Activated CD4-positive, alpha-beta T cell treated with anti-CD3 and anti-CD28 coated beads for 36 hours (primary cell): ENCODE data around the gene SMLR1. TPM values are rescaled to one million over a fixed set of nuclear protein-coding genes. Genes with fewer than 3 reads are reported as not detected.

Experiments used
- ATAC-seq: fragments of 200-7000 bp; cut with Tn5 transposase; one replicate; pipeline ENCODE4 v1.10.0; 2021; ENCODE audit warnings: mild to moderate bottlenecking, moderate library complexity
- CTCF ChIA-PET: fragments of 350-600 bp; sonication (Branson Sonifier 250); formaldehyde crosslinking; loops from one replicate; lab custom pipeline; 2021; ENCODE audit warnings: antibody characterized with exemption; lab: Charles Lee
- POLR2A ChIA-PET: fragments of 350-600 bp; sonication (Branson Sonifier 250); formaldehyde crosslinking; loops from one replicate; lab custom pipeline; 2021; ENCODE audit warnings: antibody characterized with exemption, inconsistent platforms; lab: Charles Lee
- DNase-seq: peaks from one replicate; pipeline ENCODE4 v3.0.0-alpha.2; 2020
- H3K27ac Mint-ChIP-seq: one replicate; pipeline ENCODE4 v1.8.0; 2021; ENCODE audit warnings: mixed read lengths
- H3K27me3 Mint-ChIP-seq: one replicate; pipeline ENCODE4 v1.8.0; 2021; ENCODE audit warnings: mixed read lengths
- H3K36me3 Mint-ChIP-seq: one replicate; pipeline ENCODE4 v1.8.0; 2021; ENCODE audit warnings: low read depth, mixed read lengths
- H3K4me1 Mint-ChIP-seq: one replicate; pipeline ENCODE4 v1.8.0; 2021; ENCODE audit warnings: mixed read lengths
- H3K4me3 Mint-ChIP-seq: one replicate; pipeline ENCODE4 v1.8.0; 2021; ENCODE audit warnings: mild to moderate bottlenecking, moderate library complexity, mixed read lengths
- H3K9me3 Mint-ChIP-seq: one replicate; pipeline ENCODE4 v1.8.0; 2021; ENCODE audit warnings: low read depth, mixed read lengths
- intact Hi-C, 2 experiments: fragments of 100-400 bp; cut with DNase I in 1 of 2; cut with micrococcal nuclease in 1 of 2; formaldehyde crosslinking; loops; one replicate each; pipeline versions ENCODE4 v1.14.2 to v1.15.1; 2022 to 2024; cut with DNase I, micrococcal nuclease
- total RNA-seq, 2 experiments: library from RNA; stranded (reverse); gene quantifications; one replicate each; pipeline ENCODE4 v1.2.3, GENCODE V29; 2021

The SMLR1 gene
- total RNA-seq, 2 experiments from 2014 or later: not detected

- no peak for DNase-seq
- Mint-ChIP-seq H3K36me3 (no peaks in the 10 kb centered on the region), H3K4me1 (no peaks in the 10 kb centered on the region), H3K4me3 (no peak overlapping the region), H3K9me3 (no peaks in the 10 kb centered on the region), H3K27me3 (no peaks in the 10 kb centered on the region), H3K27ac (no peak overlapping the region)
- no peak for ATAC-seq
- ChIA-PET POLR2A (no interaction called here), CTCF (no interaction called here)
- intact Hi-C loops: loop anchor here (5.0 to 10.0 kb wide), 3 partner anchors 144 to 796 kb away; no protein-coding TSS in a partner anchor
These were observed 14.0 kb downstream of the SMLR1 start for GRCh38 chr6:130841128-130841728.

- ChIA-PET POLR2A (no interaction called here), CTCF (interaction anchor here (0.7 to 1.6 kb wide), 9 partner anchors 8 to 768 kb away, joined by 3 to 7 read pairs (median 4); no protein-coding TSS in a partner anchor)
- Mint-ChIP-seq H3K27me3 (no peaks in the 10 kb centered on the region), H3K27ac (no peak overlapping the region), H3K4me1 (peaks cover 2% of the 10 kb centered on the region), H3K36me3 (no peaks in the 10 kb centered on the region), H3K4me3 (no peak overlapping the region), H3K9me3 (no peaks in the 10 kb centered on the region)
- intact Hi-C loops: loop anchor here (1.0 to 10.0 kb wide), 5 partner anchors 146 to 799 kb away; no protein-coding TSS in a partner anchor
- ATAC-seq: peak; percentile 60
- DNase-seq: no peak
These were observed 16.5 kb downstream of the SMLR1 start for GRCh38 chr6:130843575-130844320.

DNA sequence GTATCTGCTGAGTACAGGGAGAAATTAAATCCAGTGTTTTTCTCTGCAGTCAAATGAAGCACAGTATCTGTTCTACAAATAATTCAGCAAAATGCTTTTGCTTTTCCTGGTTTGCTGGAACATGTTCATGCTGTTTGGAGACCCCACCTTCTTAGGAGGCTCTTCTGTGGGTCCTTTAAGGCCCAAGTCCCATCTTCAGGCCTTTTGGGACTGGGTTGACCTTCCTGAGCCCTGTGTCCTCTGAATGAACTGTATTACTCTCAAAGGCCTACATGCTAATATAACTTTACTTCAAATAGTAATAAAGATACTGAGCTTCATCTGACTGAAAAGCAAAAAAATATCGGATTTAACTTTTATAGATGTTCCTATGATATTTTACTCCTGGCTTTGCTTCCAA is 19.3 kb downstream of the SMLR1 start:
- H3K4me3 Mint-ChIP-seq: no peak overlapping the region

GRCh38 chr6:130847001-130847910 is 20.1 kb downstream of the SMLR1 start:
- Mint-ChIP-seq H3K4me3 (no peak overlapping the region), H3K36me3 (no peaks in the 10 kb centered on the region), H3K27ac (no peak overlapping the region), H3K27me3 (no peaks in the 10 kb centered on the region), H3K4me1 (peaks cover 3% of the 10 kb centered on the region), H3K9me3 (no peaks in the 10 kb centered on the region)
- ChIA-PET POLR2A (no interaction called here), CTCF (interaction anchor here (0.7 to 1.1 kb wide), 2 partner anchors 149 to 462 kb away, joined by 3 read pairs; no protein-coding TSS in a partner anchor)
- ATAC-seq (no peak), DNase-seq (no peak)
- intact Hi-C loops: loop anchor here in 1 of 2 experiments (10.0 kb wide), 2 partner anchors 772 to 802 kb away; no protein-coding TSS in a partner anchor

More for the DNA sequence above, 19.3 kb downstream of the SMLR1 start:
- peaks cover 3% of the 10 kb centered on the region for H3K4me1 Mint-ChIP-seq
- CTCF ChIA-PET: no interaction called here
- intact Hi-C loops: loop anchor here in 1 of 2 experiments (10.0 kb wide), 2 partner anchors 772 to 802 kb away; no protein-coding TSS in a partner anchor
- no peaks in the 10 kb centered on the region for H3K36me3 Mint-ChIP-seq
- no peak for DNase-seq
- no peaks in the 10 kb centered on the region for H3K9me3 Mint-ChIP-seq
- no peak for ATAC-seq
- POLR2A ChIA-PET: no interaction called here
- no peak overlapping the region for H3K27ac Mint-ChIP-seq
- H3K27me3 Mint-ChIP-seq: no peaks in the 10 kb centered on the region

- DNase-seq (peak; percentile 63), ATAC-seq (peak; percentile 100)
- no peaks in the 10 kb centered on the region for H3K27me3 Mint-ChIP-seq
- no peaks in the 10 kb centered on the region for H3K36me3 Mint-ChIP-seq
- H3K4me1 Mint-ChIP-seq: peaks cover 3% of the 10 kb centered on the region
- ChIA-PET POLR2A (no interaction called here), CTCF (no interaction called here)
- intact Hi-C loops: loop anchor here in 1 of 2 experiments (10.0 kb wide), 2 partner anchors 774 to 804 kb away; no protein-coding TSS in a partner anchor
- no peak overlapping the region for H3K4me3 Mint-ChIP-seq
- H3K27ac Mint-ChIP-seq: no peak overlapping the region
- H3K9me3 Mint-ChIP-seq: no peaks in the 10 kb centered on the region
These were observed 21.7 kb downstream of the SMLR1 start for GRCh38 chr6:130848945-130849344.

DNA sequence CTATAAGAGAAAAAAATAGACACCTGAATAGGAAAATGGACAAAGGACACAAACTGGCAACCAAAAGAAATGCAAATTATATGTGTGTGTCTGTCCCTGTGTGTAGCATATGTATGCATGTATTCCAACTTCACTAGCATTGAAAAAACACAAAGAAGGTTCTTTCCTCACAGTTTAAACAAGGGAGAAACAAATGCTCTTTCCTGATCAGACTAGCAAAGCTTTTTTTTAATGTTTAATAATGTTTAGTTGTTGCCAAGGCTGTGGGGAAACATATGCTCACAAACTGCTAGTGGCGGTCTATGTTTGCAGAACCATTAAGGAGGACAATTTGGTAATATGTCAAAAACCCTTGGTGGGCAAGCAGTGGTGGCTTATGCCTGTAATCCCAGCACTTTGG is 22.4 kb downstream of the SMLR1 start:
- Mint-ChIP-seq H3K27ac (no peak overlapping the region), H3K36me3 (no peaks in the 10 kb centered on the region)

DNA sequence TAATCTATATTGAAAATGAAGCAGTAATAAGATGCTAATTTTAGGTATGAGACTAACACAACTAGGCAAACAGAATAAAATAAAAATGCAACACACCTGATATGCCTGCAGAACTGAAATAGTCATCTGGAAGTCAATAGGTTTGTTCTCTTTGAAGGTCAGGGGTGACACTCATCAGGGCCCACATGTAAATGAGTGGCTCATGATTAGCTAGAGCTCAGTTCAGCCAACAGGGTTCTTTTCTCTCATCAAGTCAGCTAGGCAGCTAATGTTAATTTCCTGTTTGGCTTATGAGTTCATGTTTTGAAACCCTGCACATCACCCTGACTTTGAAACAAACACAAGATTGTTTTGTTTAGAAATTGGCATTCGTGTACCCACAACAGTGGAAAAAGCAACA is 23.8 kb downstream of the SMLR1 start:
- Mint-ChIP-seq H3K4me3 (no peak overlapping the region), H3K27ac (no peak overlapping the region), H3K27me3 (no peaks in the 10 kb centered on the region), H3K4me1 (peaks cover 3% of the 10 kb centered on the region), H3K36me3 (no peaks in the 10 kb centered on the region), H3K9me3 (peaks cover 3% of the 10 kb centered on the region)
- intact Hi-C loops: no loop called here
- ChIA-PET CTCF (interaction anchor here (1.0 to 1.4 kb wide), 3 partner anchors 8 to 21 kb away, joined by 3 to 5 read pairs (median 4); no protein-coding TSS in a partner anchor), POLR2A (no interaction called here)
- no peak for DNase-seq
- ATAC-seq: no peak

More for the DNA sequence above, 22.4 kb downstream of the SMLR1 start:
- ChIA-PET POLR2A (no interaction called here), CTCF (no interaction called here)
- ATAC-seq: no peak
- Mint-ChIP-seq H3K27me3 (no peaks in the 10 kb centered on the region), H3K4me3 (no peak overlapping the region), H3K4me1 (peaks cover 3% of the 10 kb centered on the region), H3K9me3 (no peaks in the 10 kb centered on the region)
- intact Hi-C loops: loop anchor here in 1 of 2 experiments (10.0 kb wide), 2 partner anchors 775 to 805 kb away; no protein-coding TSS in a partner anchor
- DNase-seq: no peak

- CTCF ChIA-PET: interaction anchor here (0.6 to 0.9 kb wide), 4 partner anchors 9 to 173 kb away, joined by 3 to 4 read pairs (median 3); no protein-coding TSS in a partner anchor
- H3K36me3 Mint-ChIP-seq: no peaks in the 10 kb centered on the region
- no peak for ATAC-seq
These were observed 25.8 kb downstream of the SMLR1 start for GRCh38 chr6:130852844-130853554.

GRCh38 chr6:130853555-130854183 is 26.5 kb downstream of the SMLR1 start:
- Mint-ChIP-seq H3K27ac (no peak overlapping the region), H3K9me3 (peaks cover 3% of the 10 kb centered on the region), H3K4me1 (peaks cover 2% of the 10 kb centered on the region), H3K4me3 (no peak overlapping the region), H3K27me3 (no peaks in the 10 kb centered on the region), H3K36me3 (no peaks in the 10 kb centered on the region)
- ChIA-PET POLR2A (no interaction called here), CTCF (interaction anchor here (0.9 kb wide), 1 partner anchor 172 kb away, joined by 4 read pairs; no protein-coding TSS in a partner anchor)
- DNase-seq (no peak), ATAC-seq (no peak)
- intact Hi-C loops: no loop called here

More at GRCh38 chr6:130852844-130853554, 25.8 kb downstream of the SMLR1 start:
- POLR2A ChIA-PET: no interaction called here
- Mint-ChIP-seq H3K4me3 (no peak overlapping the region), H3K9me3 (peaks cover 3% of the 10 kb centered on the region), H3K4me1 (peaks cover 3% of the 10 kb centered on the region), H3K27me3 (no peaks in the 10 kb centered on the region), H3K27ac (no peak overlapping the region)
- intact Hi-C loops: no loop called here
- no peak for DNase-seq

DNA sequence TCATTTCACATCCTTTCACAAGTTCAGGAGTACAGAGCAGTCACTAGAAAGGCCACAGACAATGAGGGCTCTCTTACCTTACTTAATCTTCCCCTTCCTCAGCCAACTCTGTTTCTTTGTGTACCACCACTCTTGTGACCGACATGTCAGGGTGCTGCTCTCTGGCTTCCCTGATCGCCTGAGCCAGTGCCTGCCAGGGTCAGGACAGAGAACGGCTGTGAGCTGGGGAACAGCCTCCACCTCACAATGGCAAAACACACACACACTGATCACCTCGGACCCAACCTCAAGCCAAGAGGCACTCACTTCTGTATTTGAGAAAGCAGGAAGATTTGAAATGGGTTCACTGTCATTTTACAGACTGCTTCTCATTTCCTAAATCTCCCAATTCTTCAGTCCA is 30.8 kb downstream of the SMLR1 start:
- ChIA-PET POLR2A (no interaction called here), CTCF (no interaction called here)
- H3K27ac Mint-ChIP-seq: no peak overlapping the region
- ATAC-seq (no peak), DNase-seq (no peak)
- H3K9me3 Mint-ChIP-seq: peaks cover 3% of the 10 kb centered on the region
- H3K27me3 Mint-ChIP-seq: no peaks in the 10 kb centered on the region
- no peaks in the 10 kb centered on the region for H3K4me1 Mint-ChIP-seq
- no peak overlapping the region for H3K4me3 Mint-ChIP-seq
- H3K36me3 Mint-ChIP-seq: no peaks in the 10 kb centered on the region
- intact Hi-C loops: no loop called here
